ENCODE results near the gene CRY1. TPM values are rescaled to one million over a fixed set of nuclear protein-coding genes. Genes with fewer than 3 reads are reported as not detected.

The CRY1 gene
- total and polyA plus RNA-seq, 9 of the 15 experiments (the other 6 are each of a cell fraction or from before 2014, with no cell fraction given): 8.7 to 33.3 (median 25.2) TPM

- TF ChIP-seq, protein P1, sequence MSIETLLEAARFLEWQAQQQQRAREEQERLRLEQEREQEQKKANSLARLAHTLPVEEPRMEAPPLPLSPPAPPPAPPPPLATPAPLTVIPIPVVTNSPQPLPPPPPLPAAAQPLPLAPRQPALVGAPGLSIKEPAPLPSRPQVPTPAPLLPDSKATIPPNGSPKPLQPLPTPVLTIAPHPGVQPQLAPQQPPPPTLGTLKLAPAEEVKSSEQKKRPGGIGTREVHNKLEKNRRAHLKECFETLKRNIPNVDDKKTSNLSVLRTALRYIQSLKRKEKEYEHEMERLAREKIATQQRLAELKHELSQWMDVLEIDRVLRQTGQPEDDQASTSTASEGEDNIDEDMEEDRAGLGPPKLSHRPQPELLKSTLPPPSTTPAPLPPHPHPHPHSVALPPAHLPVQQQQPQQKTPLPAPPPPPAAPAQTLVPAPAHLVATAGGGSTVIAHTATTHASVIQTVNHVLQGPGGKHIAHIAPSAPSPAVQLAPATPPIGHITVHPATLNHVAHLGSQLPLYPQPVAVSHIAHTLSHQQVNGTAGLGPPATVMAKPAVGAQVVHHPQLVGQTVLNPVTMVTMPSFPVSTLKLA (conservative IDR thresholded peaks at IDR 0.05): no peak
- TF ChIP-seq FOXK2 (conservative IDR thresholded peaks at IDR 0.05 in 1 of 2, IDR thresholded peaks at IDR 0.05 in 1 of 2; ENCODE audit: low read depth in 2 of 2): no peak
- TF ChIP-seq, protein P2, sequence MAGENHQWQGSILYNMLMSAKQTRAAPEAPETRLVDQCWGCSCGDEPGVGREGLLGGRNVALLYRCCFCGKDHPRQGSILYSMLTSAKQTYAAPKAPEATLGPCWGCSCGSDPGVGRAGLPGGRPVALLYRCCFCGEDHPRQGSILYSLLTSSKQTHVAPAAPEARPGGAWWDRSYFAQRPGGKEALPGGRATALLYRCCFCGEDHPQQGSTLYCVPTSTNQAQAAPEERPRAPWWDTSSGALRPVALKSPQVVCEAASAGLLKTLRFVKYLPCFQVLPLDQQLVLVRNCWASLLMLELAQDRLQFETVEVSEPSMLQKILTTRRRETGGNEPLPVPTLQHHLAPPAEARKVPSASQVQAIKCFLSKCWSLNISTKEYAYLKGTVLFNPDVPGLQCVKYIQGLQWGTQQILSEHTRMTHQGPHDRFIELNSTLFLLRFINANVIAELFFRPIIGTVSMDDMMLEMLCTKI (IDR thresholded peaks at IDR 0.05; ENCODE audit: partially characterized antibody): no peak
- no peak for TF ChIP-seq POLR2B (IDR thresholded peaks at IDR 0.05; ENCODE audit: low read depth, partially characterized antibody)
- no peak for TF ChIP-seq HLTF (IDR thresholded peaks at IDR 0.05)
- TF ChIP-seq ZHX1 (conservative IDR thresholded peaks at IDR 0.05; ENCODE audit: low read length): no peak
- TF ChIP-seq GATA2 (CRISPR knock-in tag; IDR thresholded peaks at IDR 0.05): no peak
- no peak for TF ChIP-seq SPI1 (IDR thresholded peaks at IDR 0.05; ENCODE audit: borderline replicate concordance, low read depth, low read length)
- no peak for TF ChIP-seq ZNF318 (IDR thresholded peaks at IDR 0.05; ENCODE audit: borderline replicate concordance in 1 of 2, low read depth in 1 of 2)
- no peak for TF ChIP-seq ZNF436 (CRISPR knock-in tag; IDR thresholded peaks at IDR 0.05)
- TF ChIP-seq CCAR2 (IDR thresholded peaks at IDR 0.05; ENCODE audit: low read depth, low read length): no peak
These were observed 67.7 kb downstream of the CRY1 start (continued) for GRCh38 chr12:107025671-107026070.

Data from K562 (cell line).